Activated CD4-positive, alpha-beta T cell treated with anti-CD3 and anti-CD28 coated beads for 4 hours (primary cell): ENCODE data around the gene FSTL1.

Experiments
- DNase-seq, 2 donors: peaks; one replicate each; pipeline ENCODE4 v3.0.0-alpha.2; 2020

Gene FSTL1

GRCh38 chr3:120462409-120462959, 11.7 kb upstream of the FSTL1 start:
- DNase-seq: no peak

GRCh38 chr3:120461416-120461815, 10.6 kb upstream of the FSTL1 start:
- DNase-seq: no peak

GRCh38 chr3:120460862-120461261, 10.1 kb upstream of the FSTL1 start:
- no peak for DNase-seq

GRCh38 chr3:120460181-120460790, 9.5 kb upstream of the FSTL1 start:
- no peak for DNase-seq

GRCh38 chr3:120459196-120459595, 8.4 kb upstream of the FSTL1 start:
- DNase-seq: no peak

DNA sequence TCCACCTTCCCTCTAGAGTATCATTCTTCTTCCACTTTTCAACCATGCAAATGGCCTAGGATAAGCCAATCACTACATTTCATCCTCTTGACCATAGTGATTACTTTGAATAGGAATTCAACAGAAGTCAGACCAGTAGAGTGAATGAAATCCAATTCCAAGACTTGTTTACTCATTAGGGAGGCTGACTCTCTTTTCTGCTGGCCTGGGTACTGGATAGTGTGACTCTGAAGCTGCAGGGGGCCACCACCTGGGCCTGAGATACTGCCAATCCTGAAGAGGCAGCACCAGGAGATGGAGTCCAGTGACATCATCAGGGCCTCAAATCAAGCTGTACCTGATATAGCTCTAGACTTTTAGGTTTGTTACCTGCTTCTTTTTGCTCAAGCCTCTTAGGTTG, 7.0 kb upstream of the FSTL1 start:
- DNase-seq: no peak

DNA sequence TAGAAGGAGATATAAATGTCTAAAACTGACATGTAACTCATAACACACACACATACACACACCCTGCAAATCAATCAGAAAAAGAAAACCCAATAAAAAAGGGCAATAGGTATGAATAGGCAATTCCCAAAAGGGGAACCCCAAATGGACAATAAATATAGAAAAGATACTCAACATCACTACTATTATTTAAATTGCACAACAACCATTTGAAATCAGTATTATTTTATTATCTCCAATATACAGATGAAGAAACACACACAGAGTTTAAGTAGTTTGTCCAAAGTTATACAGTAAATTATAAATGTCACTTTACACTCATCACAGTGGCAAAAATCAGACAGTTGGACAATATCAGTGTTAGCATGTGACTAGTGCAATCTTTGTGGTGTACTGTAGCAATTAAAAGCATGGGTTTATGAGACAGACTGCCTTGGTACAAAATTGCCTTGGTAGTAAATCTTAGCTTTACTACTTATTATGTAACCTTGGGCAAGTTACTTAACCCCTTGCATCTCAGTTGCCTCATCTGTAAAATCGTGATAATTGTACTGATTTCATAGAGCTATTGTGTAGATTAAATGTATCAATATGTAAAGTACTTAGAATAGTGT, 3.4 kb upstream of the FSTL1 start:
- no peak for DNase-seq

- DNase-seq: no peak
Measured at GRCh38 chr3:120452816-120453215, 2.0 kb upstream of the FSTL1 start.

DNA sequence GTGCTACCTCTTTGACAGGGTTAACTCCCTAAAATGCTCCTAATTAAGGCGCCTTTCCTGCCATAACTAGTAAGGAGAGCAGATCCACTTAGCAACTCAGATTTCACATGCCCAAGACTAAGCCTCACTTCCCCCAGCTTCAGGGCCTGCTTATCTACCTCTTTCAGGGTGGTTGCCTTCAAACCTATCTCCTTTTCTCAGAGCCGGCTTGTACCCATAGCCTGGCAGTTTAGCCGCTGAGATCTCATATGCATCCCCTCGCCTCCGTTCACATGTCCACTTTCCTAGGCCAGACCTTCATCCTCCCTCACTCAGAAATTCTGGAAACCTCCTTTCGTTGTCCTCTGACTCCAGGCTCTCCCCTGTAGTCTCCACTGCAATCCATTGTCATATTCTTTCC, 1.0 kb upstream of the FSTL1 start:
- no peak for DNase-seq

DNA sequence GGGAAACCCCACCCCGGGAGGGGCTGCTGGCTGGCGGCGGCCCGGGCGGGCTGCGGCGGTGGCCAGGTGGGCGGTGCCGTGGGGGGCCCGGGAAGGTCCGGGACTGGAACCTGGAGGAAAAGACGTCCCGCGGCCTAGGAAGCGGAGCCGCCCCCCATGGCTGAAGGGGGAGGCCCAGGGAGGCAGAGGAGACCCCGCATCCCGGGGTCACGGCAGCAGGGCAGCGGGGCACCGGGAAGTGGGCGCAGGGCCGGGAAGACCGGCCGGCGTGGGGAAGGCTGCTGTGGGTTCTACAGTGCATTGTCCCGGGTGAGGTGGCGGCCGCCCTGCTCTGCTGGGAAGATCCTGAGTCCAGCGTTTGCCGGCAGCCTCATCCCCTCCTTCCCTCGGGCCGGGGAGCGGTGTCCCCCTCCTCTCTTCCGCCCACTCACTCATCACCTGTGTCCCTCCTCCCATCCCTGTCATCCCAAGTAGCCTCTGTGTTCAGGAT, 525 bp upstream of the FSTL1 start:
- DNase-seq: no peak

- no peak for DNase-seq
Measured at GRCh38 chr3:120449701-120450599, 842 bp downstream of the FSTL1 start.

DNA sequence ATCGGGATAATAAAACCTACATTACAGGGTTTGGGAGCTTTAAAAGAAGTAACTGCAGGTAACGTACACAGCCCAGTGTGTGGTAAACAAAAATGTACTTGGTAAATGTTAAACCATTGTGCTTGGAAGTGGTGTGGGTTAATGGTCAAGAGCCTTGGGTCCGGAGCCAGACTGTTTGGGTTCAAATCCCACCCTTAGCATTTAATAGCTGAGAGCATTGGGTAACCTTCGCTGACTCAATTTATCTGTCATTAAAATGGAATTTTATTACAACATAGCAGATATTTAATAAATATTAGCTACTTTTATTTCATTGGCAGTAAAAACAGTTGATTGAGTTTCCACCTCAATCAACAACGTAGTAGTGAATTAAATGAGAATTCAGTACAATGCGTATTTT, 1.5 kb downstream of the FSTL1 start:
- DNase-seq: no peak

DNA sequence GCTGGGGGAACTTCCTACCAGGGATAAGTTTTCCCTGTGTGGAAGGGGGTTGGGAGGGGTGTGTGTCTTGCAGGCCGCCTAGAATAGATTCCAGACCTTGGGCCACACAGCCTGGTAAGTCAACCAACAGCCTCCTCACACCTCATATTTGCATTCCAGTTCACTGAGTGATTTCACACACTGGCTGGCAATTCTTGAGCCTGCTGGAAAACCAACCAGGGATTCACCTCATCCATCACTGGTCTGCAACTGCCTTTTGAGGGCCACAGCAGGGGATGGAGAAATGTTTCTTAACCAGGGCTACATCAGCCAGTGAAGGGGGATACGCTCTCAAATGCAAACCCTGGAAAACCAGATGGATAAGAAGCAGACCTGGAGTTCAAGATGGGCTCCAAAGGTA, 2.0 kb downstream of the FSTL1 start:
- DNase-seq: no peak

GRCh38 chr3:120446891-120447668, 3.7 kb downstream of the FSTL1 start:
- no peak for DNase-seq

GRCh38 chr3:120445654-120446053, 5.1 kb downstream of the FSTL1 start:
- no peak for DNase-seq

GRCh38 chr3:120443626-120444123, 7.1 kb downstream of the FSTL1 start:
- DNase-seq: no peak

DNA sequence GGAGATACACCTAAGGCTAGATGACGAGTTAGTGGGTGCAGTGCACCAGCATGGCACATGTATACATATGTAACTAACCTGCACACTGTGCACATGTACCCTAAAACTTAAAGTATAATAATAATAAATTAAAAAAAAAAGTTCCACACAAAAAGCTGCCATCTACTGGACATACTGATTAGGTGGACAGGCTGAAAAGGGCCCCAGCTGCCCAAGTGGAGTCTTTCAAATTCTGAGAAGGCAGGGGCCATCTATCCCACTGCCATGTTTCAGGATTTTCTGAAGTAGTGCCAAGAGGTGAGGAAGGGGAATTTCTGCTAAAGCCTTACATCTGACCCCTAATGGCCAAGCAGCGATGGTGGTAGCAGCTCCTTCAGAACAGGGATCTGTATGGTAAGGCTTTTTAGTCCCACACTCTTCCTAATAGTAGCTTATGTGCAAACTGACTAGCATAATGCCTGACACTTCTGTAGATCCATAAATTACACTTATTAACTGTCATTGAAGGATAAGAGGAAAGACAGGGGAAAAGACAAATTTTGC, 7.7 kb downstream of the FSTL1 start:
- no peak for DNase-seq

DNA sequence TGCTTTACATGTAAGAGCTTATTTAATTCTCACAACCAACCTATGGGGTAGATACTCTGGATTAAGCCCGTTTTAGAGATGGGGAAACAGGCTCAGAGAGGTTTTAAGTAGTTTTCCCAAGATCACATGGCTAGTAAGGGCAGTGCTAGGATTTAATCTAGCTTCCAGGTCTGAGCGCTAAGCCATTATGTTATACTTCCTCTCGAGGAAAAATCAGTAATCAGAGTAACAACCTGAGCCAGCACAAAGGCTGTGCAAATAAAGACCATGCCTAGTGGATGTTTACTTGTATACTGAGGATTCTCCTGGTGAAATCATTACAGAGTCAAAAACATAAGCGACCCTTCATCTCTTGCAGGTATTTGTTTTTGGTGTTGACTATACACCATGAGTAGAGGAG, 9.0 kb downstream of the FSTL1 start:
- DNase-seq: no peak

- no peak for DNase-seq
Measured at GRCh38 chr3:120440762-120441161, 10.0 kb downstream of the FSTL1 start.

DNA sequence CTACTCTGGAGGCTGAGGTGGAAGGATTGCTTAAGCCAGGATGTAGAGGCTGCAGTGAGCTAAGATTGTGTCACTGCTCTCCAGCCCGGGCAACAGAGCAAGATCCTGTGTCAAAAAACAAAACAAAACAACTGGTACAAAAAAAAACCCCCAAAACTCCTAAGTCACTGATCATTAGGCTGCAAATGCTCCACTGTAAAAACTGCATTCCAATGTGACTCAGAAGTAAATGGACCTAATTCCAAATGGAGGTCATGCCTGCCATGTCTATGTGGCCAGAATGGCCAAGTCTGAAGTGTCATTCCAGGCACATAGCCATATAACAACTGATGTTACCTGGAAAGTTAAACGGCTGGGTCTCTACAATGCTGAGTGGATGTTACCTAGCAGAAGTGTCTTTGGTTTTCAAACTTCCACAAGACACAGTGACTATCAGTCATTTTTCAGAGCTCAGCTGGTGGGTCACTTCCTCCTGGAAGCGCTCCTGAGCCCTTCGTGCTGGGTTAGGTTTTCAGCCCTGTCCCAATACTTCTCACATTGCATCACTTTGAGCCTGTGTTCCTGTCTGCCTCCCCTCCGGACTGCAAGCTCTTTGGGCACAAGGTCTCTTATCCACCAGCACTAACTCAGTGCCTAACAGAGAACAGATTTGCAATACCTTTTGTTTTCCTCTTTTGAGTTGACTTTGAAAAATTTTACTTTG, 10.6 kb downstream of the FSTL1 start:
- no peak for DNase-seq

GRCh38 chr3:120438665-120439370, 12.0 kb downstream of the FSTL1 start:
- no peak for DNase-seq
